GM12872 (cell line): ENCODE measurements around the gene KIAA1217.

ENCODE experiments used
- TF ChIP-seq, protein P1 (sequence below): IDR thresholded peaks from 3 replicates; pipeline ENCODE4 v1.5.1; 2011; ENCODE audit warnings: low read depth, mild to moderate bottlenecking, low read length, moderate library complexity; ENCODE audit not compliant: insufficient read depth

KIAA1217 gene

DNA sequence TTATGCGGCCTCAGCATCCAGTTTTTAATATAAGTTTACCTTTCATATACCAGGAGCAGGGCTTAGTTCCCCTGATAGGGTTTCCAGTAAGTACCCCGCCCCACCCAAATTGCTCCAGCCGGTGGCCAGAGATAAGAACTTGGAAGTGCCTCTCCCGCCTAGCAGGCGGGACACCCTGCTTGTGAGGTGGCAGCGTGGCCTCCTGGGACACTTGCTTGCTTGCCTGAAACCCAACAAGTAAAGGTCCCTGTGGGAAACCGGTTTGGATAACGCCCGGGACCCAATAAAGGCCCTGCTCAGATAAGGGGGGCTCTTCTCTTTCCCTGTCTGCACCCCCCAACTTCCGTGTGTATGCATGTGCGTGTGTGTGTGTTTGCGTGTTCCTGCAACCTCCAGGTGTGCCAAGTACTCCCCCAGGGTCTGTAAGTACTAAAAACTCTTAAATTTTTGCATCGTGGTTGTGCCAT lies 360.4 kb downstream of the KIAA1217 start:
- TF ChIP-seq, protein P1, sequence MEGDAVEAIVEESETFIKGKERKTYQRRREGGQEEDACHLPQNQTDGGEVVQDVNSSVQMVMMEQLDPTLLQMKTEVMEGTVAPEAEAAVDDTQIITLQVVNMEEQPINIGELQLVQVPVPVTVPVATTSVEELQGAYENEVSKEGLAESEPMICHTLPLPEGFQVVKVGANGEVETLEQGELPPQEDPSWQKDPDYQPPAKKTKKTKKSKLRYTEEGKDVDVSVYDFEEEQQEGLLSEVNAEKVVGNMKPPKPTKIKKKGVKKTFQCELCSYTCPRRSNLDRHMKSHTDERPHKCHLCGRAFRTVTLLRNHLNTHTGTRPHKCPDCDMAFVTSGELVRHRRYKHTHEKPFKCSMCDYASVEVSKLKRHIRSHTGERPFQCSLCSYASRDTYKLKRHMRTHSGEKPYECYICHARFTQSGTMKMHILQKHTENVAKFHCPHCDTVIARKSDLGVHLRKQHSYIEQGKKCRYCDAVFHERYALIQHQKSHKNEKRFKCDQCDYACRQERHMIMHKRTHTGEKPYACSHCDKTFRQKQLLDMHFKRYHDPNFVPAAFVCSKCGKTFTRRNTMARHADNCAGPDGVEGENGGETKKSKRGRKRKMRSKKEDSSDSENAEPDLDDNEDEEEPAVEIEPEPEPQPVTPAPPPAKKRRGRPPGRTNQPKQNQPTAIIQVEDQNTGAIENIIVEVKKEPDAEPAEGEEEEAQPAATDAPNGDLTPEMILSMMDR = no peak

DNA sequence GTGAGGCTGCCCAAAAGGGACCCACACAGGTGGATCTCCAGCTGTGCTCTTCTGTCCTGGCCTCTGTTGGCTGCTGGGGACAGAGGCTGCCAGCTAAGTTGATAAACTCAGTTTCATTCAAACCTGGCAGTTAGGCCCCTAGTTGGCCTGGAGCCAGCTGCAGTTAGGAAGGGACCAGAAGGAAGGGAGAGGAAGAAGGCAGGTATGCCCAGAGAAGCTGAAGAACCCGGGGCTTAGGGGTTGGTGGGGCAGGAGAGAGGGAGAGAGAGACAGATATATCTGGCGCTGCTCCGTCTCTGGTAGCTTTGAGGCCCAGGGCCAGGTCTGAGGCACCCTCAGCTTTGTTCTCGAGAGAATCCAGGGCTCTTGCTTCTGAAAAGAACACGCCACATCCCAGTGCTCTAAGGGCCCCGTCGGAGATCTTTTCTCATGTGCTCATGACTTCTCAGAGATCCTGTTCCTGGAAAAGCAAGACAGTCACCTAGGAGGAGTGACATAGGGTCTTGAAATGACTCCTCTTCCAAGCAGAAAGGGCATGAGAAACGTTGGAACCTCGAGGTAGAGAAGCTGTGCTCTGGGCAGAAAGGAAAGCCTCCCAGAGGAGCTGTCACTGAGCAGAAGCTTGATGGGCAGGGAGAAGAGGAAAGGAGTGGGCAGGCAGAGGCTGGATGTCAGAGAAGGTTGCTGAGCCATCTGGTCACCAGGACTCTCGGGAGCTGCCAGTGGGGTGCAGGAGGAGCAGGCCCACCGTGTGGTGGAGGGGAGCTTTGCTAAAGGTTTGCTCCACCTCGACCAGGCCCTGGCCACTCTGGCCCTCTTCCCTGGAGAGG lies 361.1 kb downstream of the KIAA1217 start:
- TF ChIP-seq, protein P1 = no peak

DNA sequence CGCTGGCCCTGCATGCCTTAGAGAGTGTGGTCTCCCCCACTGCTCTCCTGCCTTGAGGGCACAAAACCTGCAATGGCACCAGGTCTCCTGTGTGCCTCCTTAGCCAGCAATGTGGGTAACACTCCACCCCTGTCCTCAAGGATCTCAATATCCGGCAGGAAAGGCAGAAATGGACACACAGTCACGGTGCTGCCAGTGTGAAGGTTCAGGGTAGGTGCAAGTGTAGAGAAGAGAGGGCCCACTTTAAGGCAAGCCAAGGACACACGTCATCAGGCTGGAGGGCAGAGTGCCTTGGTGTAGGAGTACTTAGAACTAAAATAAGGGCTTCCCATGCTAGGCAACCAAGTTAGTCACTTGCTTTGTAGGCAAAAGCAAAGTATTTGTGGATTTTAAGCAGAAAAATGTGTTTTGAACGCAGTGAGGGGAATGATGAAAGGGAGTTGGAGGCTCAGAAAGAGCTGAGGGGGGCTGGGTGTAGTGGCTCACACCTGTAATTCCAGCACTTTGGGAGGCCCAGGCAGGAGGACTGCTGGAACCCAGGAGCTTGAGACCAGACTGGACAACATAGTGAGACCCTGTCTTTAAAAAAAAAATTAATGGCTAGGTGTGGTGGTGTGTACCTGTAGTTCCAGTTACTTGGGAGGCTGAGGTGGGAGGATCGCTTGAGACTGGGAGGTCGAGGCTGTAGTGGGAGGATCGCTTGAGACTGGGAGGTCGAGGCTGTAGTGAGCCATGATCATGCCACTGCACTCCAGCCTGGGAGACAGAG lies 361.9 kb downstream of the KIAA1217 start:
- TF ChIP-seq, protein P1 = no peak

DNA sequence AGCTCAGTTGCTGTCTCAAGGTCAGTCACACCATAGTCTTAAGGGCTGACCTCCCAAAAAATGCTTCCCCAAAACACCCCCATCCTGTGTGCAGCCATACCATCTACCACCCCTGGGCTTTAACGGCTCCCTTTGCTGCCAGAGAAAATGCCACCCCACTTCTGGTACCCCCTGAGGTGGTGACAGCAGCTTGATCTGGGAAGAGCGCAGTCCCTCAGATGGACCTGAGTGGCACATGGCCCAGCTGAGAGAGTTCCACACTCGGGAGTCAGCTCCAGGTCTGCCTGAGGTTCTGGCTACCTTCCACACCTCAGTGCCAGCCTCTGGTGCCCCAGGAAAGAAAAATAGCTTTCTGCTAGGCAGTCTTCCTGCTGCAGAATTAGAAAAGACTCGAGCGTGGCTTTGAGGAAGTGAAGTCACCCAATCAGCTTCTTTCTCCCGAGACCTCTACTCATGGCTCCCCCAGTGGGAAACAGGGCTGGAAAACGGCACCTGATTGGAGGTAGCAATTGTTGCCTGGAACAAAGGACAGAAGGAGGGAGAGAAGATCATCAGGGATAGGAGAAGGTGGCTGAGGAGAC lies 363.0 kb downstream of the KIAA1217 start:
- TF ChIP-seq, protein P1 = no peak

DNA sequence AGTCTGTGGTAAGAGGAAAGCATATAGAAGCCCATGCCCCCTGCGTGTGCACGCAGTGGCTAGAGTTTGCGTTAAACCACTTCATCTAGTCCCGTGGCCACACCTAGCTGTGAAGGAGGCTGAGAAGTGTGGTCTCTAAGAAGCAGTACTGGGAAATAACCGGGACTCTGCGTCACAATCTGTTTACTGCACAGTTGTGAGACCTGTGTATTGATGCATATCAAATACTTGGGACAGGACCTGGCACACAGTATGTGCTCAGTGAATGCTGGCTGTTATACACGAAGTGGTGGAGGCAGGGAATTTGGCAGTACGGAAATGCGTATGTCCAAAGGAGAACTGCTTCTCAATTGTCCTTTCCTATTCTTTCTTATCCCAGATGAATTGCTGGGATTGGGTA lies 365.2 kb downstream of the KIAA1217 start:
- TF ChIP-seq, protein P1 = no peak

DNA sequence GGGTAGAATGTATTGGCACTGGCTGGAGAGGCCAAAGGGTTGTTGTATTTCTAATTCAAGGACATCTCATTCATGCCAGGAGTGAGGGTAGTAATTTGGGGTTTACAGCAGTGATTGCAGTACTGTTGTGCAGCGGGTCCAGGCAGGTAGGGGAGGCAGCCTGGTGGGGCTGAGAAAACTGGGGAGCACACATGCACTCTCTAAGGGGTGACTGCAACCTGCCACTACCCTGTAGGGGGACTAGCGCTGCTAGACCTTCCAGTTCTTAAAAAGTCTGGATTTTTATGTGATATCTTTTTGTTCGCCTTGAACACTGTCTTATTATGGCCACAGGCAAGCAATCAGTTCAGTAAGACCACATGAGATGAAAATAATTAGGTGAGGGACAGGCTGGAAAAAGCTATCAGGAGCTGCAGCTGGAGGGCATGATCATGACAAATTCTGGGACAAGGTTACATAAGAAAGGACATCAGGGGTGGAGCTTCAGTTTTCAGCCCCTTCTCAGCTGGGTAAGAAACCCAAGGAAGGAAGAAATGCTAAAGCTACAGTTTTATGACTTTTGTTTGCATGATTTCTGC lies 365.7 kb downstream of the KIAA1217 start:
- TF ChIP-seq, protein P1 = no peak
